Keratinocyte (primary cell): ENCODE measurements around the gene GPR21. TPM values are rescaled to one million over a fixed set of nuclear protein-coding genes. Genes with fewer than 3 reads are reported as not detected.

Experiments
- DNase-seq: peaks from one replicate; pipeline ENCODE4 v3.0.0-alpha.2; 2011; ENCODE audit warnings: low read depth, missing footprints, low spot score
- FAIRE-seq: peaks from 2 replicates; lab custom pipeline; 2011; peaks lifted over from hg19 to GRCh38; lab: Jason Lieb, UNC
- H2AFZ ChIP-seq: 2 replicates; pipeline ENCODE4 v1.6.0; 2012; ENCODE audit warnings: low read length, control low read depth, inconsistent platforms; ENCODE audit not compliant: control insufficient read depth
- H3K27ac ChIP-seq: 2 replicates; pipeline ENCODE4 v1.5.1; 2011; ENCODE audit warnings: low read length; ENCODE audit not compliant: control insufficient read depth, insufficient read depth
- H3K27me3 ChIP-seq: 3 replicates; pipeline ENCODE4 v1.6.0; 2011; ENCODE audit warnings: low read length; ENCODE audit not compliant: control insufficient read depth, insufficient read depth; ENCODE audit errors: extremely low read depth
- H3K36me3 ChIP-seq, 2 experiments: 2 replicates in 1 of 2; 3 replicates in 1 of 2; pipeline ENCODE4 v1.5.1; 2011; ENCODE audit warnings: low read length in 2 of 2, mild to moderate bottlenecking in 1 of 2; ENCODE audit not compliant: control insufficient read depth in 2 of 2, insufficient read depth in 2 of 2; ENCODE audit errors: extremely low read depth in 1 of 2
- H3K4me1 ChIP-seq: 3 replicates; pipeline ENCODE4 v1.5.1; 2011; ENCODE audit warnings: low read length; ENCODE audit not compliant: control insufficient read depth, insufficient read depth; ENCODE audit errors: extremely low read depth
- H3K4me2 ChIP-seq: 3 replicates; pipeline ENCODE4 v1.6.0; 2011; ENCODE audit warnings: low read depth, low read length; ENCODE audit not compliant: control insufficient read depth, insufficient read depth; ENCODE audit errors: extremely low read depth
- H3K4me3 ChIP-seq, 3 experiments: fragments of 200-600 bp in 1 of 3; sonication (generic) in 1 of 3; 2 replicates in 2 of 3; 3 replicates in 1 of 3; pipeline ENCODE4 v1.5.1; 2011 to 2016; ENCODE audit warnings: low read length in 3 of 3, mild to moderate bottlenecking in 3 of 3, control low read depth in 2 of 3, inconsistent platforms in 1 of 3, low read depth in 1 of 3, mixed read lengths in 1 of 3, mixed run types in 1 of 3, moderate library complexity in 1 of 3; ENCODE audit not compliant: control insufficient read depth in 2 of 3, insufficient read depth in 2 of 3; ENCODE audit errors: extremely low read depth in 1 of 3
- H3K79me2 ChIP-seq: 2 replicates; pipeline ENCODE4 v1.6.0; 2012; ENCODE audit warnings: low read length; ENCODE audit not compliant: control insufficient read depth, insufficient read depth
- H3K9ac ChIP-seq: 3 replicates; pipeline ENCODE4 v1.6.0; 2011; ENCODE audit warnings: low read length; ENCODE audit not compliant: control insufficient read depth, insufficient read depth; ENCODE audit errors: extremely low read depth
- H3K9me1 ChIP-seq: 3 replicates; pipeline ENCODE4 v1.6.0; 2011; ENCODE audit warnings: low read length; ENCODE audit not compliant: control insufficient read depth, insufficient read depth; ENCODE audit errors: extremely low read depth
- H3K9me3 ChIP-seq: 2 replicates; pipeline ENCODE4 v1.5.1; 2012; ENCODE audit warnings: low read depth, low read length; ENCODE audit not compliant: control insufficient read depth
- H4K20me1 ChIP-seq: 3 replicates; pipeline ENCODE4 v1.6.0; 2011; ENCODE audit warnings: low read length; ENCODE audit not compliant: control insufficient read depth, insufficient read depth; ENCODE audit errors: extremely low read depth
- CTCF ChIP-seq, 3 experiments: IDR thresholded peaks in 1 of 3; conservative IDR thresholded peaks in 1 of 3; optimal IDR thresholded peaks in 1 of 3; 2 replicates in 2 of 3; 3 replicates in 1 of 3; pipeline versions ENCODE3 to v1.5.1; 2011; ENCODE audit warnings: low read length in 3 of 3, mild to moderate bottlenecking in 3 of 3, moderate library complexity in 2 of 3, control low read depth in 1 of 3, inconsistent platforms in 1 of 3; ENCODE audit not compliant: insufficient read depth in 2 of 3; ENCODE audit errors: extremely low read depth in 1 of 3
- EZH2 ChIP-seq: IDR thresholded peaks from one replicate; pipeline ENCODE4 v1.6.1; 2012; ENCODE audit warnings: inconsistent platforms, mild to moderate bottlenecking, low read length, moderate library complexity
- dilution Hi-C: fragments of 300-500 bp; cut with MboI; formaldehyde crosslinking; loops from one replicate; pipeline ENCODE4 v1.7.0; 2020; ENCODE audit warnings: low sequenced_read_pairs; ENCODE audit not compliant: extremely low pct_ligation_motif_present
- polyA plus RNA-seq, 5 experiments: library from polyadenylated mRNA; depleted of rRNA in 3 of 5; stranded (reverse) in 3 of 5; stranded (forward) in 1 of 5; unstranded in 1 of 5; fragments of >200 nt; gene quantifications; 1 replicate in 1 of 5; 2 replicates in 3 of 5; 3 replicates in 1 of 5; pipeline versions ENCODE4 v1.2.1 to v1.2.3, GENCODE V29; 2011 to 2012; ENCODE audit warnings: missing spikeins in 2 of 5, low read depth in 1 of 5, low replicate concordance in 1 of 5

Gene GPR21
- polyA plus RNA-seq, 1 donor (not counting 4 experiments of a cell fraction or from before 2014, with no cell fraction given), result 0.25 TPM

- peaks cover 5 to 19% of the 10 kb centered on the region in 2 experiments for H3K36me3 ChIP-seq
- H4K20me1 ChIP-seq, result no peaks in the 10 kb centered on the region
- H3K4me2 ChIP-seq, result no peak overlapping the region
- no peak overlapping the region for H3K9ac ChIP-seq
- H3K9me3 ChIP-seq, result no peaks in the 10 kb centered on the region
- TF ChIP-seq EZH2 (no peak), CTCF (optimal IDR thresholded peaks at IDR 0.05 in 1 of 3, IDR thresholded peaks at IDR 0.05 in 1 of 3, conservative IDR thresholded peaks at IDR 0.05 in 1 of 3; ENCODE audit: extremely low read depth in 1 of 3, insufficient read depth in 2 of 3, low read length in 3 of 3) (no peak)
- no peak overlapping the region for H2AFZ ChIP-seq
- H3K27ac ChIP-seq, result no peak overlapping the region
- no peaks in the 10 kb centered on the region for H3K9me1 ChIP-seq
- dilution Hi-C loops, result no loop called here
- H3K27me3 ChIP-seq, result no peaks in the 10 kb centered on the region
- FAIRE-seq, result no peak
- H3K4me3 ChIP-seq, result no peak overlapping the region
- H3K79me2 ChIP-seq, result no peaks in the 10 kb centered on the region
- no peaks in the 10 kb centered on the region for H3K4me1 ChIP-seq
- DNase-seq, result no peak
Observed at GRCh38 chr9:123033864-123034601, 566 bp downstream of the GPR21 start.

DNA sequence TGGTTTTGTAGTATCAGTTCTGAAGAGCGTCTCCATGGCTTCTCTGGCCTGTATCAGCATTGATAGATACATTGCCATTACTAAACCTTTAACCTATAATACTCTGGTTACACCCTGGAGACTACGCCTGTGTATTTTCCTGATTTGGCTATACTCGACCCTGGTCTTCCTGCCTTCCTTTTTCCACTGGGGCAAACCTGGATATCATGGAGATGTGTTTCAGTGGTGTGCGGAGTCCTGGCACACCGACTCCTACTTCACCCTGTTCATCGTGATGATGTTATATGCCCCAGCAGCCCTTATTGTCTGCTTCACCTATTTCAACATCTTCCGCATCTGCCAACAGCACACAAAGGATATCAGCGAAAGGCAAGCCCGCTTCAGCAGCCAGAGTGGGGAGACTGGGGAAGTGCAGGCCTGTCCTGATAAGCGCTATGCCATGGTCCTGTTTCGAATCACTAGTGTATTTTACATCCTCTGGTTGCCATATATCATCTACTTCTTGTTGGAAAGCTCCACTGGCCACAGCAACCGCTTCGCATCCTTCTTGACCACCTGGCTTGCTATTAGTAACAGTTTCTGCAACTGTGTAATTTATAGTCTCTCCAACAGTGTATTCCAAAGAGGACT, 1.5 kb downstream of the GPR21 start:
- Histone ChIP-seq H3K9me1 (no peaks in the 10 kb centered on the region), H3K27me3 (no peaks in the 10 kb centered on the region), H3K36me3 (peaks cover 4 to 14% of the 10 kb centered on the region in 2 experiments), H3K4me3 (no peak overlapping the region), H2AFZ (no peak overlapping the region), H3K9ac (no peak overlapping the region), H3K9me3 (no peaks in the 10 kb centered on the region), H3K4me1 (no peaks in the 10 kb centered on the region), H3K27ac (no peak overlapping the region), H4K20me1 (no peaks in the 10 kb centered on the region), H3K79me2 (no peaks in the 10 kb centered on the region), H3K4me2 (no peak overlapping the region)
- dilution Hi-C loops, result no loop called here
- DNase-seq (no peak), FAIRE-seq (no peak)
- TF ChIP-seq CTCF (optimal IDR thresholded peaks at IDR 0.05 in 1 of 3, IDR thresholded peaks at IDR 0.05 in 1 of 3, conservative IDR thresholded peaks at IDR 0.05 in 1 of 3; ENCODE audit: extremely low read depth in 1 of 3, insufficient read depth in 2 of 3, low read length in 3 of 3) (no peak), EZH2 (no peak)
